Gastroesophageal sphincter (tissue), 3 donors: Measurements from ENCODE around the gene AFF3.

Experiments used
- CTCF ChIP-seq, 4 experiments: fragments of 200-600 bp in 2 of 4; fragments of 450-650 bp in 2 of 4; sonication (generic) in 1 of 4; IDR thresholded peaks; one replicate each; pipeline ENCODE4 v1.5.1; 2017 to 2019; ENCODE audit warnings: antibody characterized with exemption in 4 of 4, mild to moderate bottlenecking in 2 of 4, moderate library complexity in 2 of 4
- POLR2A ChIP-seq, 2 donors: fragments of 450-650 bp; IDR thresholded peaks; one replicate each; pipeline ENCODE4 v1.6.1; 2017; ENCODE audit warnings: antibody characterized with exemption in 2 of 2, mild to moderate bottlenecking in 2 of 2, moderate library complexity in 1 of 2

- TF ChIP-seq CTCF (IDR thresholded peaks at IDR 0.05): no peak
- TF ChIP-seq POLR2A (IDR thresholded peaks at IDR 0.05): no peak
Observed at GRCh38 chr2:100161945-100162620, 19.7 kb upstream of the AFF3 start.
